SU-DHL-6 (cell line): ENCODE measurements around the gene GKAP1.

Experiments used
- EZH2phosphoT487 ChIP-seq: fragments of 200-600 bp; sonication (generic), shearing (Covaris generic); conservative IDR thresholded peaks from 2 replicates; pipeline ENCODE4 v1.6.1; 2018; ENCODE audit warnings: mild to moderate bottlenecking, antibody characterized with exemption, low read length, moderate library complexity, mixed read lengths
- TF ChIP-seq, protein P1 (sequence below): fragments of 200-600 bp; sonication (generic); IDR thresholded peaks from one replicate; pipeline ENCODE4 v1.5.1; 2017; ENCODE audit warnings: antibody characterized with exemption, mild to moderate bottlenecking, low read length, moderate library complexity; ENCODE audit not compliant: insufficient read depth, poor library complexity, severe bottlenecking

DNA sequence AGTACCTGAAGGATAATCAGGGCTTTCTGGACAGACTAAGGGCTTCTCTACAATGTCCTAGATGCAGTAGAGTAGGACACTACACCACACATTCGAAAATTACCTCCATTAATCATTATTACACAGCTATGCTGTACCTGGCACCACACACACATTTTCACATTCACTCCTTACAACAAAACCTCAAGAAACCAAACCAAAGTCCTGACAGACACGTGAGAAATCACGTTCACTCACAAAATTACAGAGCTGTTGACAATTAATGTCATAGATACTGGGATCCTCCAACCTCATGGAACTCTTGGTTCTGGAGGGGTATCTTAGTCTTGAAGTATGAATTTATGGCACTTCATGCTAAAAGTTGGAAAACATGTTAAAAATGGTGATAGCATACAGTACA, 126.1 kb downstream of the GKAP1 start:
- TF ChIP-seq, protein P1, sequence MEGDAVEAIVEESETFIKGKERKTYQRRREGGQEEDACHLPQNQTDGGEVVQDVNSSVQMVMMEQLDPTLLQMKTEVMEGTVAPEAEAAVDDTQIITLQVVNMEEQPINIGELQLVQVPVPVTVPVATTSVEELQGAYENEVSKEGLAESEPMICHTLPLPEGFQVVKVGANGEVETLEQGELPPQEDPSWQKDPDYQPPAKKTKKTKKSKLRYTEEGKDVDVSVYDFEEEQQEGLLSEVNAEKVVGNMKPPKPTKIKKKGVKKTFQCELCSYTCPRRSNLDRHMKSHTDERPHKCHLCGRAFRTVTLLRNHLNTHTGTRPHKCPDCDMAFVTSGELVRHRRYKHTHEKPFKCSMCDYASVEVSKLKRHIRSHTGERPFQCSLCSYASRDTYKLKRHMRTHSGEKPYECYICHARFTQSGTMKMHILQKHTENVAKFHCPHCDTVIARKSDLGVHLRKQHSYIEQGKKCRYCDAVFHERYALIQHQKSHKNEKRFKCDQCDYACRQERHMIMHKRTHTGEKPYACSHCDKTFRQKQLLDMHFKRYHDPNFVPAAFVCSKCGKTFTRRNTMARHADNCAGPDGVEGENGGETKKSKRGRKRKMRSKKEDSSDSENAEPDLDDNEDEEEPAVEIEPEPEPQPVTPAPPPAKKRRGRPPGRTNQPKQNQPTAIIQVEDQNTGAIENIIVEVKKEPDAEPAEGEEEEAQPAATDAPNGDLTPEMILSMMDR, result no peak
- no peak for TF ChIP-seq EZH2phosphoT487
